ENCODE results near the gene GALNT7. TPM values are rescaled to one million over a fixed set of nuclear protein-coding genes. Genes with fewer than 3 reads are reported as not detected.

Gene GALNT7
- total RNA-seq, 4 donors from 2014 or later, result 15.6 to 38.2 (median 23.8) TPM

DNA sequence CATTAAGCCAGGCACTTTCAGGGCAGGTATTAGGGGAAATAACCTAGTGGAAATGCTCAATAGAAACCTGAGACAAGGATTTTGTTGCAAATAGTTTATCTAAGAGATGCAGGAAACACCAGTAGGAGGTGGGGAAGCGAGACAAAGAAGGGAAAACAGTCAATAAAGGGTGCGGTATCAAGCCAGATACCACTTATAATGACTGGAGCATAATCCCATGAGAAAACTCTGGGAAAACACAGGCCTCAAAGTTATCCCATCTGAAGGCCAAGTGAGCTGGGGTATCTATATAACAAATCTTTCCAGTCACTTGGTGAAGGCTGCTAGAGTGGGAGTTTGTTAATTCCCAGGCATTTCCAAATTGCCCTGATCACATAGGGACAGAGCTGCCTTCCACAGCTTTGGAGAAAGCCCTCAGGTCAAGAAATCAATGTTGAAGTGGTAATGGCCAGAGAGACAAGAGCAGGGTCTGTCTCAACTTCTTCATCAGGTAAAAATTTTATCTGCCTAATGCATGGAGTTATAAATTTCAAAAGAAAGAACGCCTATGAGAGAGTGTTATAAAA, 175.3 kb downstream of the GALNT7 start:
- no peak for TF ChIP-seq POLR2A (IDR thresholded peaks at IDR 0.05)
- TF ChIP-seq, protein P1, sequence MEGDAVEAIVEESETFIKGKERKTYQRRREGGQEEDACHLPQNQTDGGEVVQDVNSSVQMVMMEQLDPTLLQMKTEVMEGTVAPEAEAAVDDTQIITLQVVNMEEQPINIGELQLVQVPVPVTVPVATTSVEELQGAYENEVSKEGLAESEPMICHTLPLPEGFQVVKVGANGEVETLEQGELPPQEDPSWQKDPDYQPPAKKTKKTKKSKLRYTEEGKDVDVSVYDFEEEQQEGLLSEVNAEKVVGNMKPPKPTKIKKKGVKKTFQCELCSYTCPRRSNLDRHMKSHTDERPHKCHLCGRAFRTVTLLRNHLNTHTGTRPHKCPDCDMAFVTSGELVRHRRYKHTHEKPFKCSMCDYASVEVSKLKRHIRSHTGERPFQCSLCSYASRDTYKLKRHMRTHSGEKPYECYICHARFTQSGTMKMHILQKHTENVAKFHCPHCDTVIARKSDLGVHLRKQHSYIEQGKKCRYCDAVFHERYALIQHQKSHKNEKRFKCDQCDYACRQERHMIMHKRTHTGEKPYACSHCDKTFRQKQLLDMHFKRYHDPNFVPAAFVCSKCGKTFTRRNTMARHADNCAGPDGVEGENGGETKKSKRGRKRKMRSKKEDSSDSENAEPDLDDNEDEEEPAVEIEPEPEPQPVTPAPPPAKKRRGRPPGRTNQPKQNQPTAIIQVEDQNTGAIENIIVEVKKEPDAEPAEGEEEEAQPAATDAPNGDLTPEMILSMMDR (IDR thresholded peaks at IDR 0.05), result no peak
- H3K27ac ChIP-seq, result no peak overlapping the region
- H3K9me3 ChIP-seq, result no peaks in the 10 kb centered on the region
- H3K4me3 ChIP-seq (replicated peaks in 1 of 3), result no peak overlapping the region
- H3K36me3 ChIP-seq, result no peaks in the 10 kb centered on the region
- no peaks in the 10 kb centered on the region for H3K4me1 ChIP-seq
- H3K27me3 ChIP-seq, result no peaks in the 10 kb centered on the region
- no peak for DNase-seq
- 89 to 91% methylated on average over 3 of the region's 3 CpGs for WGBS, 2 donors
- intact Hi-C loops (cut with DNase I), result no loop called here

DNA sequence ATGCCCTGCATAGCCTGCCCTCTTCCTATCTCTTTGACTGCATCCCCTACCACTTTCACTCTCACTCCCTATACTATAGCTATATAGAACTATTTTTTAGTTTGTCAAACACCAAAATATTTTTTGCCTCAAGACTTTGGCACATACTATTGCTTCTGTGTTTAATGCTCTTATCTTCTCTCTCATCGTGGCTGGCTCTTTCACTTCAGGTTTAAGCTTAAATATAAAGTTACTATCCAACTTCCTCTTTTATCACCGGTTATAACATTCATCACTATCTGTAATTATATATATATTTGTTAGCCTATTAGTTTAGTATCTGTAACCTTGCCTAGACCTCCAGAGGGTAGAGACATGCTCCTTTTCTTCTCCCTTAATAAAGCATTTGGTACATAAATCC, 177.0 kb downstream of the GALNT7 start:
- H3K27me3 ChIP-seq, result no peaks in the 10 kb centered on the region

DNA sequence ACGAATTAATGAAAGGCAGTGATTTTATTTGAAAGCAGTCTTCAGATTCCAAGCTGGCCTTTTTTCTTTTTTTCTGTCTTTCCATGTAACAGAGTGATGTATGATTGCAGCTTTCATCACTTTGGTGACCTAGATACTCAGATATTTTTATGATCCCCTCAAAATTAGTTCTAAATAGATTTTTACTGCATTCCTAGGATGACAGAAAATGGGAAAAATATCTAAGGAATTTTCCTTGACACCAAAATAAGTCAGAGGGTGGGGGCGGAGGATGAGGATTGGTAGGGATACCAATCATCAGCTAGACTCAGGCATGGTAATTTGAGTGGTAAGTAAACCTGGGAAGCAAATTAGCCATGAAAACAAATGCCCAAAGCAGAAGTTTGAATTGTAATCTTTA, 177.5 kb downstream of the GALNT7 start:
- Histone ChIP-seq H3K4me3 (replicated peaks in 1 of 3) (no peak overlapping the region), H3K27ac (no peak overlapping the region), H3K27me3 (no peaks in the 10 kb centered on the region), H3K36me3 (no peaks in the 10 kb centered on the region), H3K9me3 (no peaks in the 10 kb centered on the region), H3K4me1 (no peaks in the 10 kb centered on the region)
- no peak for TF ChIP-seq POLR2A (IDR thresholded peaks at IDR 0.05)
- TF ChIP-seq, protein P1 (IDR thresholded peaks at IDR 0.05), result no peak
- no peak for DNase-seq
- intact Hi-C loops (cut with DNase I), result no loop called here
- 60 to 96% methylated on average over 2 of the region's 2 CpGs for WGBS, 2 donors

More for the DNA sequence above, 177.0 kb downstream of the GALNT7 start:
- H3K36me3 ChIP-seq, result no peaks in the 10 kb centered on the region
- DNase-seq, result no peak
- no peaks in the 10 kb centered on the region for H3K4me1 ChIP-seq
- WGBS, 2 donors, result 82 to 85% methylated on average over 2 of the region's 2 CpGs
- intact Hi-C loops (cut with DNase I), result no loop called here
- H3K27ac ChIP-seq, result no peak overlapping the region
- H3K4me3 ChIP-seq (replicated peaks in 1 of 3), result no peak overlapping the region
- no peaks in the 10 kb centered on the region for H3K9me3 ChIP-seq
- TF ChIP-seq, protein P1 (IDR thresholded peaks at IDR 0.05), result no peak
- no peak for TF ChIP-seq POLR2A (IDR thresholded peaks at IDR 0.05)

DNA sequence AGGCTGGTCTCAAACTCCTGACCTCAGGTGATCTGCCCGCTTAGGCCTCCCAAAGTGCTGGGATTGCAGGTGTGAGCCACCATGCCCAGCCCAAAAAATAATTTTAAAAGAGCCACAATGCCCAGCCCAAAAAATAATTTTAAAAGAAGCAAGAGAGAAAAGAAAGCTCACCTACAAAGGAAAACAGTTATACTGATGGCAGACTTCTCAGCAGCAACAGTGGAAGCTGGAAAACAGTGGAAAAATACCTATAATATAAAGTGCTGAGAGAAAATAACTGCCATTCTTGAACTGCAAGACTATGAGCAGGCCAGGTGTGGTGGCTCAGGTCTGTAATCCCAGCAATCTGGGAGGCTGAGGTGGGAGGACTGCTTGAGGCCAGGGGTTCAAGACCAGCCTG, 178.9 kb downstream of the GALNT7 start:
- Histone ChIP-seq H3K4me1 (no peaks in the 10 kb centered on the region), H3K4me3 (replicated peaks in 1 of 3) (no peak overlapping the region), H3K27ac (no peak overlapping the region), H3K9me3 (no peaks in the 10 kb centered on the region), H3K36me3 (no peaks in the 10 kb centered on the region), H3K27me3 (no peaks in the 10 kb centered on the region)
- DNase-seq, result no peak
- intact Hi-C loops (cut with DNase I), result no loop called here
- no peak for TF ChIP-seq POLR2A (IDR thresholded peaks at IDR 0.05)
- TF ChIP-seq, protein P1 (IDR thresholded peaks at IDR 0.05), result no peak
- 88 to 94% methylated on average over 1 of the region's 1 CpG for WGBS, 2 donors

DNA sequence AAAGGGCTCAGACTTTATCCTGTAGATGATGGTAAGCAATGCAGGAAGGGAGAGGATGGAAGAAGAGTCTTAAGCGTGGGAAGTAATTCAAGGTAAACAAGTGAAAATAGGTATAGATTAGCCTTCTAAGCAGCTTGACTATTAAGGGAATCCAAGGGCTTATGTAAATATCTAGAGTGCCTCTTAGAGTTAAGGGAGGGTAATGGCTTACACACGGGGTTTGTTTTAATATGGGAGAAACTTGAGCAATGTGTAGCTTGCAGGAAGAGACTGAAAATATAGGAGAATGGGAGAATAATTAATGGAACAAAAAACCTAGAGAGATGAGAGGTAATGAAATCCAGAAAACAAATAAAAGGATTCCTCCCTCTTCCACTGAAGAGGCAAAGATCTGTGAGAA, 189.3 kb downstream of the GALNT7 start:
- Histone ChIP-seq H3K4me3 (replicated peaks in 1 of 3) (no peak overlapping the region), H3K4me1 (no peaks in the 10 kb centered on the region), H3K9me3 (no peaks in the 10 kb centered on the region), H3K27ac (no peak overlapping the region), H3K27me3 (no peaks in the 10 kb centered on the region), H3K36me3 (no peaks in the 10 kb centered on the region)
- TF ChIP-seq, protein P1 (IDR thresholded peaks at IDR 0.05), result no peak
- TF ChIP-seq POLR2A (IDR thresholded peaks at IDR 0.05), result no peak
- WGBS, 2 donors, result 60 to 65% methylated on average over 2 of the region's 2 CpGs
- DNase-seq, result no peak
- intact Hi-C loops (cut with DNase I), result no loop called here
